AG08395 (cell line): ENCODE measurements around the gene TSPO2.

Source experiments
- DNase-seq: peaks from one replicate; pipeline ENCODE4 v3.0.0; 2012; ENCODE audit warnings: mixed read lengths, low spot score

Gene TSPO2

GRCh38 chr6:41075651-41076626 lies 33.7 kb downstream of the TSPO2 start:
- no peak for DNase-seq

- no peak for DNase-seq
Measured at GRCh38 chr6:41077536-41077935, 35.3 kb downstream of the TSPO2 start.

- DNase-seq = no peak
Measured at GRCh38 chr6:41078101-41078500, 35.8 kb downstream of the TSPO2 start.

DNA sequence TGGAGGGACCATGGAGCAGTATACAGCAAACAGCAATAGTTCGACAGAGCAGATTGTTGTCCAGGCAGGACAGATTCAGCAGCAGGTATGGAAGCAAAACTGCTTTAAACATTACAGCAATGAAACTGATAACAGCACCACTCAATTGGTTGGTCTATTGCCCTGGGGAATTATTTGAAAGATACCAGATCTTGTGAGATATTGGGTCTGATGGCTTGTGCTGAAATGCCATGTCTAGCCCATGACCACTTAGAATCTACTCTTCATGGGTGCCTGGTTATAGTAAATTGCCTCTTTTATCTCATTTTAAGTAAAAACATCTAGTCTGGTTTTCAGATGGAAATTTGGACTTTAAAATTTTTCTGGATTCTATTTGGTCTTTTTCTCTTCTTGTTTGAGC lies 36.8 kb downstream of the TSPO2 start:
- no peak for DNase-seq

DNA sequence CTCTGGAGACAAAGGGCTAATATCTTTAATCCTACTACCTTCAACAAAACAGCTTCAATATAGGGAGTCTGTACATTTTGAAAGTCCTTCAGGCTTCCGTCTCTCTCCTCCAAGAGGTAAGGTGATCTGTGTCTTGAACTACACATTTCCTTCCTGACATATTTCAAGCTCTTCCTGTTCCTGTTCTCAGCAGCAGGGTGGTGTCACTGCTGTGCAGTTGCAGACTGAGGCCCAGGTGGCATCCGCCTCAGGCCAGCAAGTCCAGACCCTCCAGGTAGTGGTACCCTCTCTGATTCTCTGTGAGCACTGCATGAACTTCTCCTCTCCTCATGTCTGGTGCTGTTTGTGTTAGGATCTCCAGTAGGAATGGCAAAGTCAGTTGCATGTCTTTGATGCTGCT lies 38.4 kb downstream of the TSPO2 start:
- no peak for DNase-seq

DNA sequence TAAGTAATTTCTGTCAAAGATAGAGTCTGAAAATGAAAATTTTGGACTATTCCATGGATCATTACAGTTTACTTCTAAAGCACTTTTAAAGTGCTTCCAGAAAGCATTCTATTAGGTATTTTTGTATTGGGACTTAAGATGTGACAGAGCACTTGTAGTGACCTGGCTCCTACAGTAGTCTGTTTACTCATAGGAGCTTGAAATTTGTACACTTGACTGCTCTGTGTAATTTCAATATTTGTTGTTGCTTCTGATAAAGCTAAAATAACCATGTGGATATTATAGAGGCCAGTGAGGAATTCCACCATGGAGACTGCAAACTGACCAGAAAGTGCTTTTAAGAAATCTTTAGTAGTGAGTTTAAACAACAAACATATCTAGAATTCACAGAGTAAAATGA lies 40.8 kb downstream of the TSPO2 start:
- DNase-seq = no peak

DNA sequence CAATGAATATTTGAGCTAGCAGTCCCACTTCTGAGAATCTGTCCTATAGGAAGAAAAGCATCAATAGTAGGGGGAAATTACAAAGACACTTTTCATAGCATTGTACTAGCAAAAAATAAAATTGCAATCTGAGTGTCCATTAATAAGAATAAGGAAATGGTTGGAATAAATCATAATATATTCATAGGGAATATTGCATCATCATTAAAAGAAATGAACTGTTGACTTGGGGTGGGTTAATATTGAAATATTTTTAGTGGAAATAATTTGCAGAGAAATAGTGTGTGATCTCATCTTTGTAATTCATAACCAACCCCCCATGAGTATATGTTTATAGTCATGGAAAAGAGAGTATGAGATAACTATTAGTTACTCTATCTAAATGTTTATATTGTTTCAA lies 42.9 kb downstream of the TSPO2 start:
- DNase-seq = no peak

DNA sequence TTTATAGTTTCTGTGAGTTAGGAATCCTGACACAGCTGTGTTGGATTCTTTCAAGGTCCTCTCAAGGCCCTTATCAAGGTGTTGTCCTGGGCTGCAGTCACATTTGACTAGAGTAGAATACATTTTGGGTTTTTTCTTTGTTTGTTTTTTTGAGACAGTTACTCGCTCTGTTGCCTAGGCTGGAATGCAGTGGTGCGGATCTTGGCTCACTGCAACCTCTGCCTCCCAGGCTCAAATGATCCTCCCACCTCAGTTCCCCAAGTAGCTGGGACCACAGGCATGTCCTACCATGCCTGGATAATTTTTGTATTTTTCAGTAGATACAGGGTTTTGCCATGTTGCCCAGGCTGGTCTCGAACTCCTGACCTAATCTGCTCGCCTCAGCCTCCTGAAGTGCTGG lies 46.2 kb downstream of the TSPO2 start:
- DNase-seq = no peak

DNA sequence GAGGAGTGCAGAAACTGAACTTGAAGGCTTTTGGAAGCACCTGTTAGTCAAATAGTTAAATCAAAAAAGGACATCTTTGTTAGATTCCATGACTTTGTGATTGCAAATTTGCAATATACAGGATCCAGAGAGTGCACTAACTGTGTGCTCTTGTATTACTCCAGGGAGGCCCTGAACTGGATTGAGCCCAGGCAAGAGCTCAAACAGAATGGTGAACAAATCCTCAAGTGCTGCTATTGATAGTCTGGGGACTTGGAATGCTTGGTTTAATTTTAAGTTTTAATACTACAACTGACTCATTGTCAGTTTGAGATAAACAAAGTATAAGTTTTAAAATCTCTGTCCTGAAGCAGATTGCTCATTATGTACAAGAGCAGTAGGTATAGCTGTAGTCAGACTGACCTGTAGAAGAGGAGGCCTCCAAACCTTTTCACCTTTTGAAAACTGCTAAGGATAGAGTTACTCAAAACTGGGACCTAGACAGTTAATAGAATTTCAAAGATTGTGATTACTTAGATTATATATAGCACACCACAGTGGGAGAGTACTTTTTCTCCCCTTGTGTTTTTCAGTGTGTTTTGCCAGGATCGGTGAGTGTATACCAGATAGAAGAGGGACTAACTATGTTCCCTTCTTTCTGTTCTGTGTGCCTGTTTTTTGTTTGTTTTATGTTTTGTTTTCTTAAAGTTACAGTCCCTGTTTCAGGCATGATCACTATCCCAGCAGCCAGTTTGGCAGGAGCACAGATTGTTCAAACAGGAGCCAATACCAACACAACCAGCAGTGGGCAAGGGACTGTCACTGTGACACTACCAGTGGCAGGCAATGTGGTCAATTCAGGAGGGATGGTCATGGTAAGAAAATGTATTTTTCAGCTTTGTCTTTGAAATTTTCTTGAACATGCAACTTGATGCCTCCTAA lies 48.8 kb downstream of the TSPO2 start:
- DNase-seq = no peak

DNA sequence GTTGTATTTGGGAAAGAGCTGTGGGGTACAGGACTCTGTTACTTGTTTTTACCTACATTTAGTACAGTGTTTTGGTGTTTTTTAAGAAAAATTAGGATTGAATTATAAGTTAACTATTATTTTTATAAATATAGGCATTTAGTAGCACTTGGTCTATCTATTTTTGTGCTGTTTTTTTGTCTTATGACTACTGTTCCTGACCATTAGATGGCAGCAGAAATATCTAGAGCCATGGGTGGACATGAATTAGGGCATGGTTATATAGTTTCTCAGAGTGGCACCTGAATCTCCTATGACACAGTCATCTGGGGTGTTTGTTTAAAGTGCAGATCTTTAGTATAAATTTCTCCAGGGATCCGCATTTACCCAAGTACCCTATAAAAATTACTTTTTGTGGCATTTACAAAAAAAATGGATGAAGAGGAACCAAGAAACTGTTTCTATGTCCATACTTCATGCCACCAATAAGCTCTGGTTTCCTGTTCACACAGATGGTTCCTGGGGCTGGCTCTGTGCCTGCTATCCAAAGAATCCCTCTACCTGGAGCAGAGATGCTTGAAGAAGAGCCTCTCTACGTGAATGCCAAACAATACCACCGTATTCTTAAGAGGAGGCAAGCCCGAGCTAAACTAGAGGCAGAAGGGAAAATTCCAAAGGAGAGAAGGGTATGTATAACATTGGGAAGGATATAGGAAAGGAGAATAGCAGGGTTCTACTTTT lies 50.3 kb downstream of the TSPO2 start:
- peak; percentile 35 for DNase-seq

- no peak for DNase-seq
Measured at GRCh38 chr6:41093729-41094128, 51.5 kb downstream of the TSPO2 start.
